ENCODE results near the gene MAVS. TPM values are rescaled to one million over a fixed set of nuclear protein-coding genes. Genes with fewer than 3 reads are reported as not detected.
"Not testable (repeated sequence)": the region's sequence is repeated elsewhere in the genome, so short reads cannot be mapped to it uniquely, and the experiment has no call there.

MAVS gene
- total RNA-seq, 1 experiment from 2014 or later = 10.0 TPM

DNA sequence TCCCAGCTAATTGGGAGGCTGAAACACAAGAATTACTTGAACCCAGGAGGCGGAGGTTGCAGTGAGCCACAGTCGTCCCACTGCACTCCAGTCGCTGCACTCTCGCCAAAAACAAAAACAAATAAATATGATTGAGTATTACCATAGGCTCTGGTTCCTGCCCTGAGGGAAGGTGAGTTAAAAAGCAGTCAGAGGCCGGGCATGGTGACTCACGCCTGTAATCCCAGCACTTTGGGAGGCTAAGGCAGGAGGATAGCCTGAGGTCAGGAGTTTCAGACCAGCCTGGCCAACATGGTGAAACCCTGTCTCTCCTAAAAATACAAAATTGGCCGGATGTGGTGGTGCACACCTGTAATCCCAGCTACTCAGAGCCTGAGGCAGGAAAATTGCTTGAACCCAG lies 6.4 kb upstream of the MAVS start:
- in situ Hi-C loops (cut with HindIII; ENCODE audit: low pct_unique_long_range_greater_than_20kb, low sequenced_read_pairs); DNase-seq (ENCODE audit: low read depth): not testable (repeated sequence)

GRCh38 chr20:3842348-3842930 lies 4.2 kb upstream of the MAVS start:
- in situ Hi-C loops (cut with HindIII; ENCODE audit: low pct_unique_long_range_greater_than_20kb, low sequenced_read_pairs) = no loop called here
- DNase-seq (ENCODE audit: low read depth) = no peak

DNA sequence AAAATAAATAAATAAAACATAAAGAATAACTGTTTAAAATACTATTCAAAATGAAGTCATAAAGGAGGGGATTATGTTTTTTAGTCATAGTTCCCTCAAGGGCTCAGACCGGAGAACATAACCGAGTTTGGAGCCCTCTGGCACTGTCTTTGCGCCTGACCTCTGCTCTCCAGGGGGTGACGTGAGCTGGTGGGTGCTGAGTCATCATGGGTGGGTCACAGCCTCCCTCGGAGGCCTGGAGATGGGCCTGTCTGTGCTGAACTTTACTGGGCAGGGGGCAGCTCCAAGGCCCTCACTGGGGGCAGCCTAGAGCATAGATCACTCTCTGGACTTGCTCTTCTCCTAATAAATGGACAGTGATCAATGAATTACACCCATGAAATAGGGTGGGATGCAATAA lies 3.1 kb upstream of the MAVS start:
- peak; percentile 51 for DNase-seq (ENCODE audit: low read depth)
- in situ Hi-C loops (cut with HindIII; ENCODE audit: low pct_unique_long_range_greater_than_20kb, low sequenced_read_pairs) = no loop called here

DNA sequence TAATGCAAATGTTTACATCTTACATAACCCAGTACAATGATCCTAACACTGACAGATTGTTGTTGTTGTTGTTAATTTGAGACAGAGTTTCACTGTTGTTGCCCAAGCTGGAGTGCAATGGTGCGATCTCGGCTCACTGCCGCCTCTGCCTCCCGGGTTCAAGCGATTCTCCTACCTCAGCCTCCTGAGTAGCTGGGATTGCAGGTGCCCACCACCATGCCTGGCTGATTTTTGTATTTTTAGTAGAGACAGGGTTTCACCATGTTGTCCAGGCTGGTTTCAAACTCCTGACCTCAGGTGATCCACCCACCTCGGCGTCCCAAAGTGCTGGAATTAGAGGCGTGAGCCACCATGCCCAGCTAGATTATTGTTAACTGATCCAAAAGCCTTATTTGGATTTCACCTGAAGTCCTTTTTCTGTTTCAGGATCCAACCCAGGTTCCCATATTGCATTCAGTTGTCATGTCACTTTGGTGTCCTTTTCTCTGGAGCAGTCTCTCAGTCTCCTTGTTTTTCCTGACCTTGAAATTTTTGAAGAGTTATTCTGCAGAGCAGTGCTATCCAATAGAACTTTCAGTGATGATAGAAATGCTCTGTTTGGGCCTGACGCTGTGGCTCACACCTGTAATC lies 2.5 kb upstream of the MAVS start:
- in situ Hi-C loops (cut with HindIII; ENCODE audit: low pct_unique_long_range_greater_than_20kb, low sequenced_read_pairs); DNase-seq (ENCODE audit: low read depth): not testable (repeated sequence)

DNA sequence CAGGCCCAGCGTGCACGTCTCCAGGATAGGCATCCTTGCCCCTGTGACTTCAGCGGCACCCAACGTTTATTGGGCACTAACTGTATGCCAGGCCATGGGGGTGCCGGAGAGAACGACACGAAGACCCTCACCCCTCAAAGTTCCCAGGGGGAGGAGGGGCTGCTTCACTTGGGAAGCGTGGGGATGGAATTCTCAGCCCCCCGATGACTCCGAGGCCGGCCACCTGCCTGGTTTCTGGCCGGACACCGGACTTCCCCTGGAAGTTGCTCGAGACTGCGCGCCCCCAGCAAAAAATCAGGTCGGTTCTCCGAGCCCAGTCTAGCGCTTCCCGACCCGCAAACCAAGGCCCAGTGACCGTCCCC lies 275 bp upstream of the MAVS start:
- in situ Hi-C loops (cut with HindIII; ENCODE audit: low pct_unique_long_range_greater_than_20kb, low sequenced_read_pairs) = no loop called here
- DNase-seq (ENCODE audit: low read depth) = no peak

- in situ Hi-C loops (cut with HindIII; ENCODE audit: low pct_unique_long_range_greater_than_20kb, low sequenced_read_pairs) = no loop called here
Measured at GRCh38 chr20:3847429-3847940, 851 bp downstream of the MAVS start.

GRCh38 chr20:3848565-3848964 lies 1.9 kb downstream of the MAVS start:
- DNase-seq (ENCODE audit: low read depth) = no peak
- in situ Hi-C loops (cut with HindIII; ENCODE audit: low pct_unique_long_range_greater_than_20kb, low sequenced_read_pairs) = no loop called here

More at GRCh38 chr20:3847429-3847940, 851 bp downstream of the MAVS start:
- no peak for DNase-seq (ENCODE audit: low read depth)

- in situ Hi-C loops (cut with HindIII; ENCODE audit: low pct_unique_long_range_greater_than_20kb, low sequenced_read_pairs) = no loop called here
- no peak for DNase-seq (ENCODE audit: low read depth)
Measured at GRCh38 chr20:3854462-3854871, 7.8 kb downstream of the MAVS start.

- in situ Hi-C loops (cut with HindIII; ENCODE audit: low pct_unique_long_range_greater_than_20kb, low sequenced_read_pairs) = no loop called here
- no peak for DNase-seq (ENCODE audit: low read depth)
Measured at GRCh38 chr20:3857405-3857804, 10.8 kb downstream of the MAVS start.

DNA sequence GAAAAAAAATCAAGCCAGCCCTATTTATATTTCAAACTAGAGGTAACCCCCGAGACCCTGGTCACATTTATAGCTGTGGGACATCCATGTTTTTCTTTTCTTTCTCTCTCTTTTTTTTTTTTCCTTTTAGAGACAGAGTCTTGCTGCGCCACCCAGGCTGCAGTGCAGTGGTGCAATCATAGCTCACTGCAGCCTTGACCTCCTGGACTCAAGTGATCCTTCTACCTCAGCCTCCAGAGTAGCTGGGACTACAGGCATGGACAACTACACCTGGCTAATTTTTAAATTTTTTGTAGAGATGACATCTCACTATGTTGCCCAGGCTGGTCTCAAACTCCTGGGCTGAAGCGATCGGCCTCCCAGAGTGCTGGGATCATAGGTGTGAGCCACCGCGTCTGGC lies 12.1 kb downstream of the MAVS start:
- no peak for DNase-seq (ENCODE audit: low read depth)

GRCh38 chr20:3861191-3861590 lies 14.6 kb downstream of the MAVS start:
- in situ Hi-C loops (cut with HindIII; ENCODE audit: low pct_unique_long_range_greater_than_20kb, low sequenced_read_pairs) = no loop called here
- DNase-seq (ENCODE audit: low read depth) = no peak

More for the DNA sequence above, 12.1 kb downstream of the MAVS start:
- in situ Hi-C loops (cut with HindIII; ENCODE audit: low pct_unique_long_range_greater_than_20kb, low sequenced_read_pairs) = no loop called here

- in situ Hi-C loops (cut with HindIII; ENCODE audit: low pct_unique_long_range_greater_than_20kb, low sequenced_read_pairs) = no loop called here
- no peak for DNase-seq (ENCODE audit: low read depth)
Measured at GRCh38 chr20:3862333-3862732, 15.7 kb downstream of the MAVS start.

DNA sequence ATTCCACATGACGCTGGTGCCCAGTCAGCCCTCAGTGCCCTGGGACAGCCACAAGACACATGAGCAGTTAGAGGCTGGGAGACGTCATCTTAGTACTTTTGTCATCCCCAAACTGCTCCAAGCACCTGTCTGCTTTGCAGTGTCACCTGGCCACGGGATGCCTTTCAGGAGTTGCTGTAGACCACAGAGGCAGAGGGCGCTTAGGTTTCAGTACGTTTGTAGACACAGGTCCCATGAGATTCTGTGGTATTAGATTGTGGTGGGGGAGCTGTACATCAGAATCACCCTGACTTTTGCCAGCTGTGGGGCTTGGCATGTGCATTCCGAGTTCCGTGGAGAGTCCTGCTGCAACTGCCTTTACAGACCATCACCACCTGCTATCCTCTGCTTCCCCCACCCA lies 16.7 kb downstream of the MAVS start:
- in situ Hi-C loops (cut with HindIII; ENCODE audit: low pct_unique_long_range_greater_than_20kb, low sequenced_read_pairs) = no loop called here
- DNase-seq (ENCODE audit: low read depth) = no peak

- DNase-seq (ENCODE audit: low read depth) = no peak
- in situ Hi-C loops (cut with HindIII; ENCODE audit: low pct_unique_long_range_greater_than_20kb, low sequenced_read_pairs) = no loop called here
Measured at GRCh38 chr20:3864518-3864917, 17.9 kb downstream of the MAVS start.

DNA sequence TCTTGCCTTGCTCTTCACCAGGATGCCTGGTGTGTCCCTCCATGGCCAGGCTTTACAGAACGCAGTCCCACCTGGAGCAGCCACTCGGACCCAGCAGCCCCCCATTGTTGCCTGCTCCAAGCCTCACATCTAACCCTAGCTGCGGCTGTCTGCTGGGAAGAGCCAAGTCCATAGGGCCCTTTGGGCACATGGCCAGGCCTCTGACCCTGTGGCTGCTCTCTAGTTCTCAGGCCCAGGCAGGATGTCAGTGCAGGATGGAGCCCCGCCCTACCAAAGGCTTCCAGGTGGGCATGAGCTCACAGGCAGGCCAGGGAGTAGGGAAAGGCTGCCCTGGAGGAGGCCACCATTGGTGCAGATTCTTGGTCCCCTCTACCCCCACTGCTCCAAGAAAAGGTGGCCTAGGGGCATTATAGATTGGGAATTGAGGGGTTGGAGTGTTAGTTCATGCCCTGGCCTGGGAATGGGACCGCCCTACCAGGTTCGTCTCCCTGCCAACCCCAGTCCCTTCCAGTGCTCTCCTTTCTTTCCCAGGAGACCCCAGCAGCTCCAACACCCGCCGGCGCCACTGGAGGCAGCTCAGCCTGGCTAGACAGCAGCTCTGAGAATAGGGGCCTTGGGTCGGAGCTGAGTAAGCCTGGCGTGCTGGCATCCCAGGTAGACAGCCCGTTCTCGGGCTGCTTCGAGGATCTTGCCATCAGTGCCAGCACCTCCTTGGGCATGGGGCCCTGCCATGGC lies 18.7 kb downstream of the MAVS start:
- DNase-seq (ENCODE audit: low read depth) = no peak
- in situ Hi-C loops (cut with HindIII; ENCODE audit: low pct_unique_long_range_greater_than_20kb, low sequenced_read_pairs) = no loop called here

GRCh38 chr20:3865887-3866407 lies 19.3 kb downstream of the MAVS start:
- DNase-seq (ENCODE audit: low read depth) = no peak
- in situ Hi-C loops (cut with HindIII; ENCODE audit: low pct_unique_long_range_greater_than_20kb, low sequenced_read_pairs) = no loop called here

GRCh38 chr20:3866464-3866863 lies 19.8 kb downstream of the MAVS start:
- DNase-seq (ENCODE audit: low read depth) = no peak

DNA sequence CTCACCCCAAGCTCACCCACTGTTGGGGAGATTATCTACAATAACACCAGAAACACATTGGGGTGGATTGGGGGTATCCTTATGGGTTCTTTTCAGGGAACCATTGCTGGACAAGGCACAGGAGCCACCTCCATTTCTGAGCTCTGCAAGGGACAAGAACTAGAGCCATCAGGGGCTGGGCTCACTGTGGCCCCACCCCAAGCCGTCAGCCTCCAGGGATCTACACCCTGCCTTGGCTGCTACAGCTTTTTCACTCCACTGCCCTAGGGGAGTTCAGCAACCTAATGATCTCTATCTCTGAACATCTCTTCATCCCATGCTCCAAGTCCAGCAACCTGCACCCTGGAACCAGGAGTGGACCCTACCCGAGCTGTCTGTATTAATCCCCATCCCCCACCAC lies 21.2 kb downstream of the MAVS start:
- in situ Hi-C loops (cut with HindIII; ENCODE audit: low pct_unique_long_range_greater_than_20kb, low sequenced_read_pairs) = no loop called here
- no peak for DNase-seq (ENCODE audit: low read depth)

More at GRCh38 chr20:3866464-3866863, 19.8 kb downstream of the MAVS start:
- in situ Hi-C loops (cut with HindIII; ENCODE audit: low pct_unique_long_range_greater_than_20kb, low sequenced_read_pairs) = no loop called here

Data from Caki2 (cell line).